C4-2B (cell line): ENCODE measurements around the gene FAM180A.

Source experiments
- H3K27ac ChIP-seq: fragments of 450-650 bp; 2 replicates; pipeline ENCODE4 v1.5.1; 2017
- ZFX ChIP-seq: fragments of 450-650 bp; IDR thresholded peaks from 2 replicates; pipeline ENCODE4 v1.6.1; 2017
- TF ChIP-seq, protein P1 (sequence below): fragments of 450-650 bp; conservative IDR thresholded peaks from 2 replicates; pipeline ENCODE4 v1.5.1; 2017; ENCODE audit warnings: mild to moderate bottlenecking

The FAM180A gene

DNA sequence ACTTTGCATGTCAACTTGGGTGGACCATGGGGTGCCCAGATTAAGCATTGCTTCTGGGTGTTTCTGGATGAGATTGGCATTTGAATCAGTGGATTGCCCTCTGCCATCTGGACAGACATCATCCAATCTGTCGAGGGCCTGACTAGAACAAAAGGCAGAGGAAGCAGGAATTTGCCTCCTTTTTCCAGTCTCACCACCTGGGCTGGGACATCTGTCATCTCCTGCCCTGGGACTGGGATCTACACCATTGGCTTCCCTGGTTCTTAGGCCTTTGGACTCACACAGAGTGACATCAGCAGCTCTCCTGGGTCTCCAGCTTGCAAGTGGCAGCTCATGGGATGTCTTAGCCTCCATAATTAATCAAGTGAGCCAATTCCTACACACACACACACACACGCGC is 30.9 kb downstream of the FAM180A start:
- TF ChIP-seq, protein P1, sequence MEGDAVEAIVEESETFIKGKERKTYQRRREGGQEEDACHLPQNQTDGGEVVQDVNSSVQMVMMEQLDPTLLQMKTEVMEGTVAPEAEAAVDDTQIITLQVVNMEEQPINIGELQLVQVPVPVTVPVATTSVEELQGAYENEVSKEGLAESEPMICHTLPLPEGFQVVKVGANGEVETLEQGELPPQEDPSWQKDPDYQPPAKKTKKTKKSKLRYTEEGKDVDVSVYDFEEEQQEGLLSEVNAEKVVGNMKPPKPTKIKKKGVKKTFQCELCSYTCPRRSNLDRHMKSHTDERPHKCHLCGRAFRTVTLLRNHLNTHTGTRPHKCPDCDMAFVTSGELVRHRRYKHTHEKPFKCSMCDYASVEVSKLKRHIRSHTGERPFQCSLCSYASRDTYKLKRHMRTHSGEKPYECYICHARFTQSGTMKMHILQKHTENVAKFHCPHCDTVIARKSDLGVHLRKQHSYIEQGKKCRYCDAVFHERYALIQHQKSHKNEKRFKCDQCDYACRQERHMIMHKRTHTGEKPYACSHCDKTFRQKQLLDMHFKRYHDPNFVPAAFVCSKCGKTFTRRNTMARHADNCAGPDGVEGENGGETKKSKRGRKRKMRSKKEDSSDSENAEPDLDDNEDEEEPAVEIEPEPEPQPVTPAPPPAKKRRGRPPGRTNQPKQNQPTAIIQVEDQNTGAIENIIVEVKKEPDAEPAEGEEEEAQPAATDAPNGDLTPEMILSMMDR = no peak
- no peak for TF ChIP-seq ZFX
- no peak overlapping the region for H3K27ac ChIP-seq

DNA sequence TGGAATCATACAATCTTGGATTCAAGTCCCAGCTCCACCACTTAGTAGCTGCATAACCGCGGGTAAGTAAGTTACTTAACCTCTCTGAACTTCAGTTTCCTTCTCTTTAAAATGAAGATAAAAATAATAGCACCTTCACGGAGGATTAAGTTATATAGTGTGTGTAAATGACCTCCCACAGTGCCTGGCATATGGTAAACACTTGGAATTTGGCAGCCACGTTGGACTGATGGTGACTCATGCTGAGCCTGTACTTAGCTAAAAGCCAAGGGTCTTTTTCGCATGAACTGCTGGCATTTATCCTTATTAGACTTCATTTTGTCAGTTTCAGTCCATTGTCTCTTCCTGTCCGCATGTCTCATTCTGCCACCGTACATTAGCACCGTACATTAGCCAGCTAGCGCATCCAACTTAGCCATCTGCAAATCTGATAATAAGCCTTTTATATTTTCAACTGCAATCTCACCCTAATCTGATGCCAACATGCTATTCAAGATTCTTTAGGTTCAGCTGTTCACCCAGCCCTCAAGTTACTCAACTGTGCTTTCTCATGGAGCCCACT is 31.9 kb downstream of the FAM180A start:
- TF ChIP-seq, protein P1 = no peak
- no peak for TF ChIP-seq ZFX
- H3K27ac ChIP-seq = no peak overlapping the region

DNA sequence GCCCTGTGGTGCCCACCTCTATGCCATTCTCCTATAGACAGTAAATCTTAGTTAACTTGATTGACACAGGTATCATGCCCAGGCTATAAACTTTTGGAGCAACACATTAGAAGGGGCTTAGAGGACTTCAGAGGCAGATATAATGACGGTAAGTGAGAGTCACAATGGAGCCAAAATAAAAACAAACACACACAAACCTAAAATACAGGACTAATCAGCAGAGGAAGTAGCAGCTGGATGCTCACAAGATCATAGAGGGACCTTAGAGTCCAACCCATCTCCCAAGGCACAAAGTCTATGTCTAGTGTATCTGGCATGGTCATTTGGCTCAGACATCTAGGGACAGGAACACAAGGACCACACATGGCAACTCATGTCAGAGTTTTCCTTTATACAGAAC is 32.9 kb downstream of the FAM180A start:
- no peak for TF ChIP-seq ZFX
- TF ChIP-seq, protein P1 = no peak
- H3K27ac ChIP-seq = no peak overlapping the region

DNA sequence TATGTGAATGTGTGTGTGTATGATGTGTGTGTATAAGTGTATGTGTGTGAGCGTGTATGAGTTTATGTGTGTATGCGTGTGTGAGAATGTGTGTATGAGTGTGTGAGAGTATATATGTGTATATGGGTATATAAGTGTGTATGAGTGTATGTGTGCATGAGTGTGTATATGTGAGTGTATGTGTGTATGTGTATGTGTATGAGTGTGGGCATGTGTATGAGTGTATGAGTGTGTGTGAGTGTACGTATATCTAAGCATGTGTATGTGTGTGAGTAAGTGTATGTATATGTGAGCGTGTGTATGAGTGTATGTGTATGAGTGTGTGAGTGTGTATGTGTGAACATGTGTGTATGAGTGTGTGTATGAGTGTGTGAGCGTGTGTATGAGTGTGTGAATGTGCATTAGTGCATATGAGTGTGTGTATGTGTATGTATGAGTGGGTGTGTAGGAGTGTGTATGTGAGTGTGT is 33.5 kb downstream of the FAM180A start:
- TF ChIP-seq, protein P1 = no peak
- TF ChIP-seq ZFX = no peak
- H3K27ac ChIP-seq = no peak overlapping the region

DNA sequence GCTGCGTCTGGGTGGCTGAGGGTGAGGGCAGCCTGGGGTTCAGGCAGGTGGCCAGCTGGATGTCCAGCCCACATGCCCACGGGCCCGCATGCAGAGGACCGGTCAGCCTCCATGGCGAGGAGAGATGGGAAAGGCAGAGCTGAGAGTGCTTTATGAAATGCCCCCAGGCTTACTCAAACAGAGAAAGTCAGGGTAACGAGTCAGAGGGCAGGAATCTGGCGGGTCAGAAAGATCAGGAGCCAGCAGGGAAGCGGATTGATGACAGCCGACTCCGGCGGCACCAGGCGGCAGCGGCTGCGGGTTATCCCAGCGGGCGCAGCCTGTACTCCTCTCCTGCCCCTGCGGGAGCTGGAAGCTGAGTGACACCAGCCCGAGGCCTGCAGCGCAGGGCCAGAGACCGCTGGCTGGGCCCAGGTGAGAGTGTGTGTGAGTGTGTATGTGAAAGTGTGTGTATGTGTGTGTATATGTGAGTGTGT is 34.0 kb downstream of the FAM180A start:
- H3K27ac ChIP-seq = no peak overlapping the region
- TF ChIP-seq, protein P1 = no peak
- TF ChIP-seq ZFX = no peak

DNA sequence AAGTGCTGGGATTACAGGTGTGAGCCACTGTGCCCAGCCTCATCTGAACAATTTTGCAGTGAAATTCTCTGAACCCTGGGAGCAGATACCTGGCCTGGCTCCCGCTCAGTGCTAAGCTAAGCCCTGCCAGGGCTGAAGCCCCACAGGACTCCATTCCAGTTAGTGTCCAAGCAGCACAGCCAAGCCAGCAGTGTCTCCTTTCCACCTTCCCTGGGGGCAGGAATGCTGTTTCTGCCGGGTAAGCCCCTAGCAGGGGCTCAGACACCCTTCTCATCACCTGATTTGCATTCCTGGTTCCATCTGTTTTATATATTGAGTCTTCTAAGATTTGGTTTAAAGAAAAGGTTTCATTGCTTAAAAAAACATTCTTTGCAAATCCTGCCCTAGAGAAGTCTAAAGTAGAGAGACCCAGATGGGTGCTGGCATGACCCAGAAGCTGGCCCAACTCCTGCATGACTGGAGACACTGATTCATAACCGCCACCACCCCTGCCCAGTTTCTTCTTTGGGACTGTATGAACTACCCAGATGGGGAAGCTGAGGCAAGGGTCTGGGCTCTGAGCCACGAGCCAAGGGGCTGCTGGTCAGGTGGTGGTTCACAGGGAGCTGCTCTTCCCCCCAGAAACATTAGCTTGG is 34.7 kb downstream of the FAM180A start:
- TF ChIP-seq, protein P1 = no peak
- TF ChIP-seq ZFX = no peak
- no peak overlapping the region for H3K27ac ChIP-seq

DNA sequence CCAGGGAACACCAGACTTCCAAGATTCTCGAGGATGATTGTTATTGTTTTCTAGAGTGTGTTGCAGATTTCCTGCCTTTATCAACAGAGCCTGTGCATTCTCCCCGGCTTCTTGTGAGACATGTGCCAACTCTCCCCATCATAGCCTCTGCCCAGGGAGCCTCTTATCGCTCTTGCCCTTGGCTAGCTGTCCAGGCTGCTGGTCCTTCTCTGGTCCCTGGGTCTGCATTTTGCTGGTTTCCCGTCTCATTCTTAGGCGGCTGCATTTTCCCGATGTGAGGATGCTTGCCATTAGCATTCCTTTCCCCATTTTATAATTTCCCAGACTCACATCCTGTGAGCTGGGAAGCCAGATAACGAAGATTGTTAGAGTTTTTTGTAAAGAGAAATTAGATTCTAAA is 35.8 kb downstream of the FAM180A start:
- H3K27ac ChIP-seq = no peak overlapping the region

More for the DNA sequence above, 35.8 kb downstream of the FAM180A start:
- TF ChIP-seq ZFX = no peak
- TF ChIP-seq, protein P1 = no peak
